OCI-LY7 (cell line): ENCODE results near the gene RNF212B.

Experiments used
- CTCF ChIP-seq: fragments of 200-600 bp; sonication (generic); conservative IDR thresholded peaks from 2 replicates; pipeline ENCODE4 v1.5.1; 2014; ENCODE audit warnings: mild to moderate bottlenecking, antibody characterized with exemption, low read length, moderate library complexity, mixed read lengths
- EZH2phosphoT487 ChIP-seq: fragments of 200-600 bp; sonication (generic); IDR thresholded peaks from 2 replicates; pipeline ENCODE4 v1.6.1; 2018; ENCODE audit warnings: low read depth, borderline replicate concordance, mild to moderate bottlenecking, mixed run types, antibody characterized with exemption, low read length, moderate library complexity, mixed read lengths

- TF ChIP-seq CTCF = no peak
- no peak for TF ChIP-seq EZH2phosphoT487
Observed at GRCh38 chr14:23209651-23210423, 27.9 kb upstream of the RNF212B start.
